ENCODE results near the gene SPDYE3. TPM values are rescaled to one million over a fixed set of nuclear protein-coding genes. Genes with fewer than 3 reads are reported as not detected.

Gene SPDYE3
- total RNA-seq, 6 experiments from 2014 or later: not detected

GRCh38 chr7:100366411-100367250 is 59.1 kb downstream of the SPDYE3 start:
- no peak for TF ChIP-seq CTCF (IDR thresholded peaks at IDR 0.05)
- TF ChIP-seq POLR2A (IDR thresholded peaks at IDR 0.05): no peak
- intact Hi-C loops (cut with DNase I): no loop called here
- Histone ChIP-seq H3K9me3 (no peaks in the 10 kb centered on the region), H3K27me3 (no peaks in the 10 kb centered on the region), H3K27ac (no peak overlapping the region), H3K36me3 (peaks cover 0 to 11% (median 4%) of the 10 kb centered on the region in 4 donors), H3K4me1 (no peaks in the 10 kb centered on the region), H3K4me3 (no peak overlapping the region)
- ATAC-seq (no peak), DNase-seq (peak in 1 of 3 donors; percentile 44)
- 71% methylated on average over 11 of the region's 16 CpGs for WGBS (ENCODE audit: insufficient coverage, low coverage, low lambda C conversion rate, missing lambda C conversion rate)

DNA sequence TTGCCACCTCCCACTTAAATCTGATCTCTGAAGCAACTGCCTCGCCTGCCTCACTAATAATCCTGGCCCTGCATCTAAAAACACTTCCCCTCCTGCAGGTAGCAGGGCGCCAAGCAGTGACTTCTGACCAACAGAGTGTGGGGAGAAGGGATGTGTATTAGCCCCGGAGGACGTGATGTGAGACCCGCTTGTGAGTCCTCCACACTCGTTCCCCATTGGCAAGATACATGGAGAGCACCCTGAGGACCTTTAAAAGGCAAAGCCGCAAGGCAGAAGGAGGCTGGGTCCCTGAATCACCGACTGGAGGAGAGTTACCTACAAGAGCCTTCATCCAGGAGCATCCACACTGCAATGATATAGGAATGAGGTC is 59.7 kb downstream of the SPDYE3 start:
- Histone ChIP-seq H3K9me3 (no peaks in the 10 kb centered on the region), H3K36me3 (peaks cover 0 to 5% (median under 1%) of the 10 kb centered on the region in 4 donors), H3K27me3 (no peaks in the 10 kb centered on the region), H3K4me1 (no peaks in the 10 kb centered on the region), H3K4me3 (no peak overlapping the region), H3K27ac (no peak overlapping the region)
- TF ChIP-seq CTCF (IDR thresholded peaks at IDR 0.05) (no peak), POLR2A (IDR thresholded peaks at IDR 0.05) (no peak)
- ATAC-seq: no peak
- peak in 1 of 3 donors; percentile 41 for DNase-seq
- WGBS (ENCODE audit: insufficient coverage, low coverage, low lambda C conversion rate, missing lambda C conversion rate): 93% methylated on average over 6 of the region's 8 CpGs
- intact Hi-C loops (cut with DNase I): no loop called here

DNA sequence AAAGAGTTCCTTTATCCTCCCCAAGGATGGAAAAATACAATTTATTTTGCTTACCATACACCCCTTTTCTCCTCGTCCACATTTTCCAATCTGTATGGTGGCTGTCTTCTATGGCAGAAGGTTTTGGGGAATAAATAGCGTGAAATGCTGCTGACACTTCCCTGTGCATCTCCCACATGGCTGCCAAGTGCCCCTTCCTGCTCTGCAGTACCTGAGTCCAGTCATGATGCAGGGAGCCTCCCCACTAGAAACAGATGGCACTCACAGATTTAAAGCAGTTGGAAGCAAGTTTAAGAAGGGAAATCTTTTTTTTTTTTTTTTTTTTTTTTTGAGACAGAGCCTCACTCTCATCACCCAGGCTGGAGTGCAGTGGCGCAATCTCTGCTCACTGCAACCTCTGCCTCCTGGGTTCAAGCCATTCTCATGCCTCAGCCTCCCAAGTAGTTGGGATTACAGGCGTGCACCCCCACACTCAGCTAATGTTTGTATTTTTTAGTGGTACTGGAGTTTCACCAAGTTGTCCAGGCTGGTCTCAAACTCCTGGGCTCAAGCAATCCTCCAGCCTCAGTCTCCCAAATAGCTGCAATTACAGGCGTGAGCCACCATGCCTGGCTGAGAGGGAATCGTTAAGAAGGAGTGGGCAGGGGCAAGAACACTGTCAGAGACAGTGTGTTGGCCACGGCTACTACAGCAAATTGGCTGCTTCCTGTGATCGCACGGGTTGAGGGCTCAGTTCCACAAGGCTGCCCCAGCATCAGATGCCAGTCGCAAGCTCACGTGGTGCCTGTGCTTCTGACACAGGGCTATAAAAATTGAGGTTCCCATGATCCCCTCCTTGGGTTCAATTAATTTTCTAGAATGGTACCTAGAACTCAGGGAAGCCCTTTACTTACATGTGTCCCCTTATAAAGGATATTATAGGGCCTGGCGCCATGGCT is 60.4 kb downstream of the SPDYE3 start:
- 83% methylated on average over 11 of the region's 12 CpGs for WGBS (ENCODE audit: insufficient coverage, low coverage, low lambda C conversion rate, missing lambda C conversion rate)
- no peak for TF ChIP-seq POLR2A (IDR thresholded peaks at IDR 0.05)
- no peak for TF ChIP-seq CTCF (IDR thresholded peaks at IDR 0.05)
- ATAC-seq: peak in 2 of 4 donors; percentile 5 to 7
- Histone ChIP-seq H3K36me3 (peaks cover 0 to 3% (median 0%) of the 10 kb centered on the region in 4 donors), H3K4me1 (no peaks in the 10 kb centered on the region), H3K9me3 (no peaks in the 10 kb centered on the region), H3K27me3 (no peaks in the 10 kb centered on the region), H3K4me3 (no peak overlapping the region), H3K27ac (peak overlapping the region in 1 of 3 donors; percentile 43)
- intact Hi-C loops (cut with DNase I): no loop called here
- DNase-seq: peak in 1 of 3 donors; percentile 55

DNA sequence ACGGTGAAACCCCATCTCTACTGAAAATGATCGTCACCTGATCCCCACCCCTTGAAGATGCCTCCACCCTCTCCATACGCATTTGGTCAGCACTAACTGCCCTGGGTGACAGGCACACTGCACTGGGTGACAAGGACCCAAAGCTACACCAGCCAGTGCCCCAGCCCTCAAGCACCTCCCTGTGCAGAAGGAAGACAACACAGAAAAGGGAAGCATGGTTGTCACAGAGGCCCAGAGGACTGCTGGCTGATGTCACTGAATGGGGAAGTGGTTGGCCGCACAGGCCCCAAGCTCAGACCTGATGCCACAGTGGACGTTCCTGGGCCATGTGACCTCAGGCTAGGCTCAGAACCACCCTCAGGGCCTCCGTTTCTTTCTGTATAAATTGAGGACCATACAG is 61.6 kb downstream of the SPDYE3 start:
- Histone ChIP-seq H3K4me3 (no peak overlapping the region), H3K36me3 (no peaks in the 10 kb centered on the region), H3K9me3 (no peaks in the 10 kb centered on the region), H3K27ac (peak overlapping the region in 2 of 3 donors; percentile 16 to 66), H3K27me3 (no peaks in the 10 kb centered on the region), H3K4me1 (no peaks in the 10 kb centered on the region)
- DNase-seq (peak in 2 of 3 donors; percentile 59 to 86), ATAC-seq (peak; percentile 49 to 66 (median 60))
- TF ChIP-seq CTCF (IDR thresholded peaks at IDR 0.05) (no peak), POLR2A (IDR thresholded peaks at IDR 0.05) (no peak)
- intact Hi-C loops (cut with DNase I): no loop called here
- 20% methylated on average over 1 of the region's 6 CpGs for WGBS (ENCODE audit: insufficient coverage, low coverage, low lambda C conversion rate, missing lambda C conversion rate)

Measured in right lobe of liver (tissue), 6 donors.